H9 (cell line): Measurements from ENCODE around the gene SERPINB2. TPM values are rescaled to one million over a fixed set of nuclear protein-coding genes. Genes with fewer than 3 reads are reported as not detected.

Source experiments
- DNase-seq: peaks from one replicate; pipeline ENCODE4 v3.0.0-alpha.2; 2017
- H2AFZ ChIP-seq: one replicate; pipeline ENCODE4 v1.6.1; 2013; ENCODE audit warnings: mild to moderate bottlenecking, low read length, control low read depth, moderate library complexity
- H2AK5ac ChIP-seq: 2 replicates; pipeline ENCODE4 v1.6.1; 2013; ENCODE audit warnings: low read length, control low read depth, mixed read lengths; ENCODE audit not compliant: insufficient read length
- H2BK120ac ChIP-seq: one replicate; pipeline ENCODE4 v1.6.1; 2013; ENCODE audit warnings: low read depth, mild to moderate bottlenecking, low read length, control low read depth, inconsistent platforms; ENCODE audit not compliant: poor library complexity, severe bottlenecking
- H2BK12ac ChIP-seq: 2 replicates; pipeline ENCODE4 v1.6.1; 2013; ENCODE audit warnings: low read length, control low read depth, mixed read lengths, low read depth; ENCODE audit not compliant: insufficient read length
- H2BK15ac ChIP-seq: 2 replicates; pipeline ENCODE4 v1.6.1; 2013; ENCODE audit warnings: low read depth, low read length, control low read depth
- H2BK20ac ChIP-seq: one replicate; pipeline ENCODE4 v1.6.1; 2013; ENCODE audit warnings: low read depth, mild to moderate bottlenecking, low read length, control low read depth, inconsistent platforms; ENCODE audit not compliant: poor library complexity, severe bottlenecking
- H2BK5ac ChIP-seq: 2 replicates; pipeline ENCODE4 v1.6.1; 2013; ENCODE audit warnings: low read length, control low read depth, mixed read lengths; ENCODE audit not compliant: insufficient read length
- H3K14ac ChIP-seq: 2 replicates; pipeline ENCODE4 v1.6.1; 2013; ENCODE audit warnings: low read length, control low read depth; ENCODE audit not compliant: insufficient read depth
- H3K18ac ChIP-seq: 2 replicates; pipeline ENCODE4 v1.6.1; 2013; ENCODE audit warnings: low read depth, mild to moderate bottlenecking, mixed read lengths, low read length, control low read depth; ENCODE audit not compliant: insufficient read length
- H3K23ac ChIP-seq: 2 replicates; pipeline ENCODE4 v1.6.1; 2013; ENCODE audit warnings: low read length, control low read depth, mixed read lengths, low read depth; ENCODE audit not compliant: insufficient read length
- H3K23me2 ChIP-seq: 2 replicates; pipeline ENCODE4 v1.6.1; 2013; ENCODE audit warnings: low read depth, mild to moderate bottlenecking, mixed read lengths, low read length, control low read depth; ENCODE audit not compliant: insufficient read length, poor library complexity, severe bottlenecking
- H3K27ac ChIP-seq: 2 replicates; pipeline ENCODE4 v1.5.1; 2013; ENCODE audit warnings: low read length, control low read depth, mixed read lengths, low read depth; ENCODE audit not compliant: insufficient read length
- H3K27me3 ChIP-seq: 2 replicates; pipeline ENCODE4 v1.6.1; 2013; ENCODE audit warnings: low read length, control low read depth, inconsistent platforms; ENCODE audit not compliant: insufficient read depth
- H3K4ac ChIP-seq: 2 replicates; pipeline ENCODE4 v1.6.1; 2013; ENCODE audit warnings: low read depth, mild to moderate bottlenecking, control low read depth, inconsistent platforms, low read length, moderate library complexity
- H3K4me1 ChIP-seq: 2 replicates; pipeline ENCODE4 v1.6.1; 2013; ENCODE audit warnings: low read length, control low read depth, inconsistent platforms; ENCODE audit not compliant: insufficient read depth
- H3K4me2 ChIP-seq: 2 replicates; pipeline ENCODE4 v1.6.1; 2013; ENCODE audit warnings: low read length, control low read depth, mixed read lengths; ENCODE audit not compliant: insufficient read length, insufficient read depth
- H3K56ac ChIP-seq: 2 replicates; pipeline ENCODE4 v1.6.1; 2013; ENCODE audit warnings: low read depth, mild to moderate bottlenecking, mixed read lengths, low read length, control low read depth; ENCODE audit not compliant: insufficient read length
- H3K79me1 ChIP-seq: 2 replicates; pipeline ENCODE4 v1.6.1; 2013; ENCODE audit warnings: low read depth, mild to moderate bottlenecking, moderate library complexity, low read length, control low read depth, inconsistent platforms; ENCODE audit not compliant: insufficient read depth, poor library complexity, severe bottlenecking
- H3K79me2 ChIP-seq: 2 replicates; pipeline ENCODE4 v1.6.1; 2013; ENCODE audit warnings: low read length, control low read depth, inconsistent platforms; ENCODE audit not compliant: insufficient read depth
- H3K9ac ChIP-seq: 2 replicates; pipeline ENCODE4 v1.6.1; 2013; ENCODE audit warnings: low read length, control low read depth, mixed read lengths; ENCODE audit not compliant: insufficient read length; ENCODE audit errors: extremely low read depth
- H3K9me3 ChIP-seq: one replicate; pipeline ENCODE4 v1.6.1; 2013; ENCODE audit warnings: low read depth, low read length, inconsistent platforms; ENCODE audit not compliant: control insufficient read depth
- H3T11ph ChIP-seq: one replicate; pipeline ENCODE4 v1.6.1; 2013; ENCODE audit warnings: mild to moderate bottlenecking, low read length, control low read depth, inconsistent platforms
- H4K20me1 ChIP-seq: one replicate; pipeline ENCODE4 v1.6.1; 2013; ENCODE audit not compliant: control insufficient read depth, insufficient read length, insufficient read depth
- H4K5ac ChIP-seq: 2 replicates; pipeline ENCODE4 v1.6.1; 2013; ENCODE audit warnings: low read depth, mild to moderate bottlenecking, mixed read lengths, low read length, control low read depth; ENCODE audit not compliant: insufficient read length
- H4K8ac ChIP-seq: replicated peaks from 2 replicates; pipeline ENCODE4 v1.6.1; 2013; ENCODE audit warnings: low read length, control low read depth, mixed read lengths, low read depth; ENCODE audit not compliant: insufficient read length
- H4K91ac ChIP-seq: 2 replicates; pipeline ENCODE4 v1.6.1; 2013; ENCODE audit warnings: low read depth, mild to moderate bottlenecking, moderate library complexity, mixed read lengths, low read length, control low read depth; ENCODE audit not compliant: insufficient read length
- H3K27ac Mint-ChIP-seq, 3 experiments: 2 replicates in 2 of 3; 3 replicates in 1 of 3; pipeline ENCODE4 v1.8.0; 2020 to 2021; ENCODE audit warnings: mixed read lengths in 3 of 3, mild to moderate bottlenecking in 1 of 3, moderate library complexity in 1 of 3
- H3K27me3 Mint-ChIP-seq: 2 replicates; pipeline ENCODE4 v1.8.0; 2021; ENCODE audit warnings: low read depth, mild to moderate bottlenecking, moderate library complexity, mixed read lengths
- H3K36me3 Mint-ChIP-seq, 3 experiments: 2 replicates in 2 of 3; 3 replicates in 1 of 3; pipeline ENCODE4 v1.8.0; 2020 to 2021; ENCODE audit warnings: low read depth in 3 of 3, mixed read lengths in 3 of 3; ENCODE audit not compliant: insufficient read depth in 1 of 3
- H3K4me1 Mint-ChIP-seq, 2 experiments: 2 replicates each; pipeline ENCODE4 v1.8.0; 2020; ENCODE audit warnings: mixed read lengths in 2 of 2
- H3K4me3 Mint-ChIP-seq, 2 experiments: 2 replicates in 1 of 2; 3 replicates in 1 of 2; pipeline ENCODE4 v1.8.0; 2020 to 2021; ENCODE audit warnings: mild to moderate bottlenecking in 2 of 2, mixed read lengths in 2 of 2, moderate library complexity in 1 of 2
- H3K9me3 Mint-ChIP-seq, 2 experiments: 2 replicates in 1 of 2; 3 replicates in 1 of 2; pipeline ENCODE4 v1.8.0; 2020; ENCODE audit warnings: mild to moderate bottlenecking in 2 of 2, mixed read lengths in 2 of 2, moderate library complexity in 1 of 2
- WGBS: extraction: QIAGEN DNeasy Blood & Tissue Kit; methylation state at CpG from one replicate; pipeline ENCODE4 v1.1.7; 2013; ENCODE audit warnings: missing lambda C conversion rate, low lambda C conversion rate, mixed read lengths; ENCODE audit not compliant: insufficient read length; ENCODE audit errors: extremely low coverage; 5-methylcytosine and 5-hydroxymethylcytosine counted together
- total RNA-seq: library from RNA; stranded (reverse); gene quantifications from 2 replicates; pipeline ENCODE4 v1.2.1, GENCODE V29; 2021
- TF ChIP-seq, protein P1 (sequence below): fragments of 200-600 bp; sonication (generic); conservative IDR thresholded peaks from 3 replicates; pipeline ENCODE4 v1.8.0; 2021; ENCODE audit warnings: antibody characterized with exemption, mild to moderate bottlenecking

SERPINB2 gene
- total RNA-seq, 1 experiment from 2014 or later, result not detected

DNA sequence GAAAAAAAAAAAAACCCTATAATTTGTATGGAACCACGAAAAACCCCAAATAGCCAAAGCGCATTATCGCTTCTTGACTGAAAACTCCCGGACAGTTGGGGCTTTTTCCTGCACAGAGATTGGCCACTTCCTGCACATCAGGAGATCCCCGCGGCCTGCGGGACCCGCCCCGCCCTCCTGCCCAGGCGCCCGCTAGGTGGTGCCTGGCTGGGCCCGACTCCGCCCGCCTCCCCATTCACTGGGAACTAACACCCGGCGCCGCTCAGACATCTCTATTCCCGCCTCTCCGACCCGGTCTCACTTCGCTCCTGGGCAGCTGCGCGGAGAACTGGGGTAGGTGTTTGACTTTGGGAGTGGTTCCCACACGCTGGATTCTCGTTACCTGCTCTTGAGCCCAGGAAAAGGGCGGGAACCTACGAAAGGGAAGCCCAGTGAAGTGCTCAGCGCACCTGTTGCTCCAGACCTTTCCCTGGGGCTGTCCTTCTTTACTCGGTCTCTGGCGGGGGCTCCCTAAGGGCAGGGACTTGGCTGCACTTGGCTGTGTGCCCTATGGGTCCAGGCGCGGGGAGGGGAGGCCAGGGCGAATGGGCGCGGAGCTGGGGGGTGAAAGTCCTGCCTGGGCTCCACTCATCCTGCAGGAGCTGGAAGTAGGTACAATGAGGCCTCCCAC is 61.7 kb downstream of the SERPINB2 start, which contains the start of gene HMSD:
HMSD (plus strand) TSS at position 234 of the 670 bp plus-strand sequence. CDS start 4,155 bp downstream, outside the sequence.
- Histone ChIP-seq H2AK5ac (no peak within 1 kb of the TSS), H3T11ph (no peak within 1 kb of the TSS), H2BK12ac (no peak within 1 kb of the TSS), H4K5ac (no peak within 1 kb of the TSS), H3K4me2 (peak within 1 kb of the TSS; percentile 26), H2AFZ (no peak within 1 kb of the TSS), H4K8ac (no peak within 1 kb of the TSS), H2BK15ac (no peak within 1 kb of the TSS), H3K4ac (no peak within 1 kb of the TSS), H2BK120ac (no peak within 1 kb of the TSS), H3K9ac (peak within 1 kb of the TSS; percentile 41), H3K9me3 (no peaks in the 10 kb centered on the region), H3K79me1 (no peaks in the 10 kb centered on the region), H3K23ac (no peak within 1 kb of the TSS), H3K14ac (peak within 1 kb of the TSS; percentile 81), H2BK20ac (no peak within 1 kb of the TSS), H3K23me2 (peaks cover 2% of the 10 kb centered on the region), H3K56ac (no peak within 1 kb of the TSS), H3K79me2 (no peaks in the 10 kb centered on the region), H2BK5ac (no peak within 1 kb of the TSS), H3K4me1 (no peaks in the 10 kb centered on the region), H4K20me1 (no peaks in the 10 kb centered on the region), H3K18ac (peak within 1 kb of the TSS; percentile 53), H3K27ac (no peak within 1 kb of the TSS), H4K91ac (no peak within 1 kb of the TSS), H3K27me3 (no peaks in the 10 kb centered on the region)
- DNase-seq, result peak; percentile 91
- Mint-ChIP-seq H3K4me3 (peak within 1 kb of the TSS; percentile 74 to 83), H3K9me3 (peaks cover 0 to 6% of the 10 kb centered on the region in 2 experiments; a peak in 2 of 5 replicates), H3K27me3 (peaks cover 33% of the 10 kb centered on the region), H3K4me1 (peaks cover 6 to 14% of the 10 kb centered on the region in 2 experiments), H3K27ac (peak within 1 kb of the TSS; percentile 40 to 79 (median 73); a peak in 3 of 7 replicates), H3K36me3 (peaks cover 0 to 2% (median 0%) of the 10 kb centered on the region in 3 experiments; a peak in 1 of 7 replicates)
- TF ChIP-seq, protein P1, sequence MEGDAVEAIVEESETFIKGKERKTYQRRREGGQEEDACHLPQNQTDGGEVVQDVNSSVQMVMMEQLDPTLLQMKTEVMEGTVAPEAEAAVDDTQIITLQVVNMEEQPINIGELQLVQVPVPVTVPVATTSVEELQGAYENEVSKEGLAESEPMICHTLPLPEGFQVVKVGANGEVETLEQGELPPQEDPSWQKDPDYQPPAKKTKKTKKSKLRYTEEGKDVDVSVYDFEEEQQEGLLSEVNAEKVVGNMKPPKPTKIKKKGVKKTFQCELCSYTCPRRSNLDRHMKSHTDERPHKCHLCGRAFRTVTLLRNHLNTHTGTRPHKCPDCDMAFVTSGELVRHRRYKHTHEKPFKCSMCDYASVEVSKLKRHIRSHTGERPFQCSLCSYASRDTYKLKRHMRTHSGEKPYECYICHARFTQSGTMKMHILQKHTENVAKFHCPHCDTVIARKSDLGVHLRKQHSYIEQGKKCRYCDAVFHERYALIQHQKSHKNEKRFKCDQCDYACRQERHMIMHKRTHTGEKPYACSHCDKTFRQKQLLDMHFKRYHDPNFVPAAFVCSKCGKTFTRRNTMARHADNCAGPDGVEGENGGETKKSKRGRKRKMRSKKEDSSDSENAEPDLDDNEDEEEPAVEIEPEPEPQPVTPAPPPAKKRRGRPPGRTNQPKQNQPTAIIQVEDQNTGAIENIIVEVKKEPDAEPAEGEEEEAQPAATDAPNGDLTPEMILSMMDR, result peak; percentile 60
- WGBS, result no CpG with 5 or more reads among the region's 35 CpGs
